Stimulated activated CD4-positive, alpha-beta T cell treated with anti-CD3 and anti-CD28 coated beads, Interleukin-4, amount 100 ng/mL, for 4 hours (primary cell): ENCODE measurements around the gene ADAMTS17.

Source experiments
- DNase-seq, 2 experiments: peaks; one replicate each; pipeline ENCODE4 v3.0.0-alpha.2; 2020

The ADAMTS17 gene

DNA sequence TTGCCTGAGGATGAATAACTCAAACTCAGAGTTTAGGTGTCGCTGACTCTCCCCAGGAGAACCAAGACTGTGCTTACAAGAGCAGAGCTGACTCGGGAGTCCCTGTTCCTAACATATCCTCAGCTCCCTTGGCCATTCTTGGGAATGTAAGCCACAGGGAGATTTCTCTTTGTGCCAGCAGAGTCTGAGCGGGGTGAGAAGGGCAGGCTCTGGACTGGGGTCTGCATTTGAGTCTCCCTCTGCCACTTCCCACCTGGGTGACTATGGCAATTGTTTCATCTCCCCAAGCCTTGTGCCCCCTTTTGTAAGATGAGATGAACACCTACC, 126.0 kb downstream of the ADAMTS17 start:
- DNase-seq: no peak

DNA sequence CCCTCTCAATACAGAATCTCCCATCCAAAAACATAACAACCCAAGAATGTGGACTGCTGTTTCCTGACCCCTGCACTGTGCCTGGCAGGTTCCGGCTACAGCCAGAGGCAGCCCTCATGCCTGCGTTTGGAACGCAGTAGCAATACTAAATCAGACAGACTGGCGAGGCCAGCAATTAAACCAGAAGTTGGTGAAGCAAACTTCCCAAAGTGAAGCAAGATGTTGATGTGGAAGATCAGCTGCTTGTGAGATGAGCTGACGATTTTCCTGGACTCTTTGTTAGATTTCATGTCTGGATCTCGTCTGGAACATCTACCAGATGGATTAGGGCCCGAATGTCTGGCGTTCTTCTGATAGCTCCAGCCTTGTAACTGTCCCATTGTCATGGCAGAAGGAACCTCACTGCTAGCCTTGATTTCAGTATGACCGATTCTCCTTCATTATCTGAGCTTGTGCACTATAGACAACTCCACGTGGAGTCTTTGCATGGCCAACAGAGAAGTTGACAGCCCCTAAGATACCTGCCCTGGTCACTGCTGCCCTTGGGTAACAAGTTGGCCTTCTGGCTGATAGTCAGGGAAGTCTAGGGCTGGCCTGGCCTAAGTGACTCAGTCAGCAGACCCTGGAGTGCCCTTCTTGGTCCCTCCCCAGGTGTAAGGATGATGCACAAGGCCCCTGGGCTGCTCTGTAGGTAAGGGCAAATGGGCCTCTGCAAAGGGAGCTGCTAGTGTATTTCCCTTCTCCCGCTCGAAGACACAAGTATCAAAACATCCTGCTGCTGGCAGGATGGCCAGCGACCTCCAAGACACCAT, 126.5 kb downstream of the ADAMTS17 start:
- no peak for DNase-seq

DNA sequence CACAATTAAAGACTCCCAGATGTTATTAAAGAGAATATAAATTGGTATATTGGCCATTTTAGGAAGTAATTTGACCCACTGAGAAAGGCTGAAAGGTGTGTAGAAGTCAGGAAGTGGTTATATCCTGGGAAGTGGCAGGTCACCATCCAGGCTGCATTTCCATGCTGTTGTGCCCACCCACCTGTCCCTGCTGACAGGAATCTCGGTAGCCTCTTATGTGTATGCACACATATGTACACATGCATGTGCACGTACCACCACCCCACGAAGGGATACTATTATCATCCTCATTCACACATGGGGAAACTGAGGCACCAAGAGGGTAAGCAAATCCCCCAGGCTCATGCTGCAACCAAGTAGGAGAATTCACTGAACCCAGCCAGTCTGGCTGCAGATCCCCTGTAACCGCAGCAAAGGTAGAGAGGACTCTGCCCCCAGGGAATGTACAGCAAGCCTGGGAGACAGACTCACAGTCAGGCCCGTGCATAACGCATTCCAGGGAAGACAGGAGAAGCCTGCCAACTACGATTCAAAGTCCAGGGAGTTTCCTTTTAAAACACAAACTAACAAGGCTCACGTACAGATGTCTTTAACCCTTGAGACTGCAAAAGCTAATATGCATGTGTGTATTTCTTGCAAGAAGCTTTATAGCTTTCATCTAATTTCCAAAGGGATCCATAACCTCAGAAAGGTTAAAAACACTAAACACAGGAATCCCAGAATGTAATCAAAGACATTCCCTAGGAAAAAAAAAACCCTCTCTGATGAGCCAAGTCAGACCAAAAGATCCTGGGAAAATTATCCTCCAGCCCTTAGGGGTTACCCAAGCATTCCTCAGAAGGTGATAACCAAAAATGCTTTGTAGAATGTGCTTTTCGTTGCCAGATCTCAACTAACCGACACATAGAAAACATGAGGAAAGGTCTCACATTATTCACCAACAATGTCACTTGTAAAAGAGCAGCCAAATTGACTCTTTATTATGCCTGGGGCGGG, 129.6 kb downstream of the ADAMTS17 start:
- DNase-seq: no peak

DNA sequence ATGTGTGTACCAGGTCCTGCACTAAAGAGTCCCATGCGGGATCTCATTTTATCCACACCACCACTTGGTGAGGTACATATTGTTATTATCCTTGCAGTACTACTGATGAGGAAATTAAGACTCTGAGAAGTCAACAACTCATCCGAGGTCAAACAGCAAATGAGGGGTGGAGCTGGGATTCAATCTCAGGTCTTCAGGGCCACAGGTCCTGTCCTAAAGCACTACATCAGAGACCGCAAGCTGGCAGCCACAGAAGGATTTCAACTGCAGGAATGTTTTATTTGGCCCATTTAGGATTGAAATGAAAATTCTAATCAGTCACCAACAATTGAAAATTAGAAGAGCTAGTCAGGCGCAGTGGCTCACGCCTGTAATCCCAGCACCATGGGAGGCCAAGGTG, 131.4 kb downstream of the ADAMTS17 start:
- no peak for DNase-seq

DNA sequence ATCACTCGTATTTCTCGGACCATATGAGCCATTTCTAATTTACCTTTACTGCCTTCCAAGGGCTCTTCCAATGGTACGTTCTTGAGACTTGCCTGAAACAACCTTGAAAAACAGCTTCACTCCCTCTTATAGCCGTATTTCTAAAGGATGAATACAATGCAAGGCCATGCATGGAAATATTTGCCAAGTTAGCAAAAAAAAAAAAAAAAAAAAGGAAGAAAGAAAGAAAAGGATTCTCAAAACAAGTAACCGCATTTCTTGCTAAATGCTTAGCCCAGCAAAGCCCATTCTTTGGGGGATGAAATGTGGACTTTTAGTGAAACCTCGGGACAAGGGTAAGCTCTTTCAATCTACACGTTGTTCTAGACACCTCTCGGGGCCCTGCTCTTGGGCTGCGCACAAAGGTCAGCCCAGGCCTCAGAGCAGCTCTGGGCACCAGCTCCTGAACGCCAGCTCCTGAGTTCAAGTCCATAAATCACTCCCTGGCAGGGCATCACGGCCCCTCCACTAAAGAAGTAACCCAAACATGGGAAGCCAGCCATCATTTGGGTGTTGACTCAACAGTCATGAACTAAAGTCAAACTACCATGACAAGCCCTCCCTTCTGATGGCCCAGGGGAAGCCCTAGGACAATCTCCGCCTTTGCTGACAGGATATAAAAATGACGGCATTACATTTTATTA, 132.7 kb downstream of the ADAMTS17 start:
- DNase-seq: no peak

DNA sequence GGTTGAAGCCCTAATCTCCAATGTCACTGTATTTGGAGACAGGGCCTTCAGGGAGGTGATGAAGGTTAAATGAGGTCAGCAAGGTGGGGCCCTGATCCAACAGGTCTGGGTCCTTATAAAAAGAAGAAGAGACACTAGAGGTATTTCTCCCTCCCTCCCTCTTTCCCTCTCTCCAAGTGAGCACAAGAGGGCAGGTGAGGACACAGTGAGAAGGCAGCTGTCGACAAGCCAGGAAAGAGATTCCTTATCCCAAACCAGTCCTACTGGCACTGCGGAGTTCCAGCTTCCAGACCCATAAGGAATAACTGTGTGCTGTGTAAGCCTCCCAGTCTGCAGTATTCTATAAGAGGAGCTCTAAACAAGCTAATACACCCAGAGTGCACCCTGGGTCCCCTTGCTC, 134.7 kb downstream of the ADAMTS17 start:
- no peak for DNase-seq

DNA sequence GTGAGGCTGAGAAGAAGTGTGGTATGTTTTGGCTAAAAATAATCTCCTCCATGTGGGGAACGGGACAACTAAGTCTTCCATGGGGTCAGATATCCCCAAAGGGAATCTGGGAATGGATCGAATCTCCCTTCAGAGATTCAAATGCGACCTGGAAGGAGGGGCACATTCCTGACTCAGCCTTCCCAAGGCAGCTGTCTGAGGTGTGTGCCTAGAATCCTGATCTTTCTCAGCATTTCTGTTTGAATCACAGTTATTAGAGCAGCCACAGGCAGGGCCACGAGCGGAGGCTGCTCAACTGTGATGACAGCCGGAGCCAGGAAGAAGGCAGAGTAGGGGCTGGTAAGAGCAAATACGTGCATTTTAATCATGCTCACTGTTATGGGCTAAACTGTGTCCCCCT, 135.1 kb downstream of the ADAMTS17 start:
- DNase-seq: no peak

DNA sequence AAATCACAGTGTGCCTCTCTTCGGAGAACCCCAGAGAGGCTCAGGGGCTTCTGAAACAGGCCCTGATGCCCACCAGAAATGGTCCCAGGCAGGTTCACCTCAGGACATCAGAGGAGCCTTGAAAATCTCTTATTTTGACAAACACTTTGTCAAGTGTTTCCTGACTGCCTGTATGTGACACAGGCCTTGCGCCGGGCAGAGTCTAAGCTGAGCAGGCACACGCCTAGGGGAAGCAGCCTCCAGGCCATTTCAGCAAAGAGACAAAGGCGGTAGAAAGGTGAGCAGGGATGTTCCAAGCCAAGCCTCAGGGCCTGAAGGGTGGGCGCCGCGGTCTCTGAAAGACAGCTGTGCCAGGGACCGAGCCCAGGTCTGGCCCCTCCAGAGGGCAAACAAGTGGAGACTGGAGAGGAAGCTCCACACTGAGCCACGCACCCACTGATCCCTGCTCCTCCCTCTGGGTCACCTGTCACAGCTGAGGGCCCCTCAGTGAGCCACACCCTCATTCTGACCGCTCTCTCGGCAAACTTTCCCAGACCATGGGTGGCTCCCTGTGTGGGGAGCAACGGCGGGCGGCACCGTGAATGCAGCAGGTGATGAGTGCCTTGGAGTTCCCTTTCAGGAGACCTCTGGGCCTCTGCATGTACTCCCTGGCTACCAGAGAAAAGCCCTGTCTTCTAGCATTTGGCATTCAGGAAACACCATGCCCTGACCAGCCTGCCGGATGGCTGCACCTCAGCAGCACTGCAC, 136.1 kb downstream of the ADAMTS17 start:
- DNase-seq: no peak

DNA sequence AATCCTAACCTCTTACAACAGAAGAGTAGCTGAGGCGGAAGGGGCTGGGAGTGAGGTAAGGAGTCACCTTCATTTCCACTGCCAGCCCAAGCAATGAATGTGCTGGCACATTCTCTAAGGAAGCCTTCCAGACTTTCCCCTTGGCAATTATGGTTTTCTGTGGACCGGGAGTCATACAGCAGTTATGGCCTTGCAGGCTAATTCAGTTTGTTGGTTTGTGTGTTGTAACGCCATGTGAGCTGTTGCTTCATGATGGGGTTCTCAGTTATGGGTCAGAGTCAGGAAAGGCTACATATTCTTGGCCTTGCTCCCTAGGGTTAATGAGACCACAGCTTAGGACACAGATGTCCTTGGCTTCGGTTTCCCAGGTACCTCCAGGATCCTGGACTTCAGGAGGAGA, 137.0 kb downstream of the ADAMTS17 start:
- DNase-seq: no peak

DNA sequence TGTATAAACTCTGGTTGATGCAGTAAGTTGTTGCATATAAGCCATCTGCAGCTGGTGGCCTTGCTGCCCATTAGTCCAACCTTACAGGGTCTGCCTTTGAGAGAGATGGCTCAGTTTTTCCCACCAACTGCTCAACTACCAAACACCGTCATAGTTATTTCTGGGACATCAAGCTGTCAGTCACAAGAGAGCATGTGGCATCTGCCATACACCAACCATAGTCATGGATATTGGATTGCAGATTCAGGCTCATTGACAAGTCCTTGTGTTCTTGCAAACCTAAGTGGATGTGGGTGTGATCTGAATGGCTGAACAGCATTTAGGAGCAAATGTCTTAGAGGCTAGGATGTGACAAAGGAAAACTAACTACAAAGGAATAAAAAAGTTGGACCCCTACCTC, 137.6 kb downstream of the ADAMTS17 start:
- DNase-seq: no peak

DNA sequence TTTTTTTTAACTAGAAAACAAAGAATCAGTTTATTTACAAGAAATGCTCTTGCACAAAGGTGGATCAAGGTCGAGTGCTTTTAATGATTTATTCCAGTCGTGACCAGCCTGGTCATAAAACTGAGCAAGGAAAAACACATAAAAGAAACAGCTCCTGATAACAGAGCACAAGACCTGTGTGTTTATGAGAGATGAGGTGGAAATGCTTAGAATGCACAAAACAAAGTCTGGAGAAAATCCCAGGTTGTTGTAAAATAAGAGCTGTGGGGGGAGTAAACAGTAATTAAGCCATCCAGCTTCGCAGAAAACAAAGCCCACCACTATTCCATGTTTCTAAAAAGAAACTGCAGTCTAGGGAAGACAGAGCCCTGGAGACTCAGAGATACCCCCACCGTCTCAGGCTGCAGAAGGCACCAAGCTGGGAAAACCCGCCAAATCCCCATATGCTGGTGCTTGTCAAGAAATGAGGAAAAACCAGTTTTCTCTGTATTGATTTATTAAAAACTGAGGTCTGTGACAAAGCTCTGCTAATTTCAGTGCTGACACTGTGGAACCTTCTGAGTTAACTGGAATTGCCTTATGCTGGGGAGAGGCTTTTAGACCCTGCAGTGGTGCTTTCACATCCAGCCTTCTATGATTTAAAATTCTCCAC, 139.3 kb downstream of the ADAMTS17 start:
- DNase-seq: no peak

DNA sequence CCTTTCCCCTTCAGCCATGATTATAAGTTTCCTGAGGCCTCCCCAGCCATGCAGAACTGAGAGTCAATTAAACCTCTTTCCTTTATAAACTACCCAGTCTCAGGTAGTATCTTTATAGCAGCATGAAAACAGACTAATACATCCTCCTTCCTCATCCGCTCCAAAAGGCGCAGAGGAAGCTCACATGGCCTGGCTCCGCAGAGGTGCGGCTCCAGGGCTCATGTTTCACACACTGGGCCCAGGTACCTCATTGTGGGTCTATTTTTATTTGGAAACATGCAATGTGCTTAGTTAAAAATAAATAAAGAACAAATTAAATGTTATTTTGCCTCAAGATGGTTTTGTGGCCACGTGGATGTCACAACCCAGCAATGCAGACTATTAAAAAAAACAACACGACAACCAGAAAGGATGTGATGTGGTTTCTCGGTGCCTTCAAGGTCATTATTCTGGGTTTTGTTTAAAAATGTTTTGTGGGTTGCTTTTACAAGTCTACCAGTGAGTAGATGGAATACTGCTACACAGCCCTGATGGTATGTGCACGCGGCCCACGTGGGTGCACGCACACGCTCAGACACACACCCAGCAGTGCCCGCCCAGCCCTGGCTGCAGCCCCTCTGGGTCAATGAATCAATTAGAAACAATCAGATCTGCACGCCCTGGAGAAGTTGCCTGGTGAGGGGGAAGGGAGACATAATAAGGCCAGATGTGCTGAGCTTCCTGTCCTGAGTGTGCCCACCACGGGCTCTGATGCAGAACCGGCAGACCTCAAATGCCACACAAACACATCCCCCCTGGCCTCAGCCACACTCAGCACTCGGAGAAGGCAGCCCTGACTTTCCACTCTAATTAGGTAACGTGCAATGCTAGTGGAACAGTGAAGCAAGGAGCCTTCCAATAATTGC, 140.1 kb downstream of the ADAMTS17 start:
- peak in 1 of 2 experiments; percentile 3 for DNase-seq

DNA sequence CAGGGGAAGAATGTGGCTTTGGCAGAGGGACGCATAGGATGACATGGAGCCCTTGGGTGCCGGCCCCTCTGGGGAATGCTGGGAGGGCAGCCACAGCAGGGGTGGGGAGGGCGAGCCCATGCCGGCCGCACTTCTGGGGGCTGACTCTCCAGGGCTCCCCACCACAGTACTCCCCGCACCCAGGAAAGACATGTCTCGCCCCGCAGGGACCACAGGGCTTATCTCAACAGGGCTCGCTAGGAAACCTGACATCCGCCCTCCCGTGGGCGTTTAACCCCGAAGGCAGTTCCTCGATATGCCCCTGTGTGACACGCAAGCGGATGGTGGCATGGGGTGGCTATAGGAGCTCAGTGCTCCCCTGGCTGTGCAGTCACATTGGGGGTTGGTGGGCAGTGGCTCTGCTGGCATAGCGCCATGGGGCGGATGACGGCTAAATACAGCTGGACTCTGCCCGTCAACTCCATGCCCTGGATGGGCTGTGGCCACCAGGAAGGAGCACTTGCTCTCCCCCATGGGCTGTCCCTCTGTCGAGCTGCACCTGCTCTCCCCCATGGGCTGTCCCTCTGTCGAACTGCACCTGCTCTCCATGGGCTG, 141.4 kb downstream of the ADAMTS17 start:
- no peak for DNase-seq

DNA sequence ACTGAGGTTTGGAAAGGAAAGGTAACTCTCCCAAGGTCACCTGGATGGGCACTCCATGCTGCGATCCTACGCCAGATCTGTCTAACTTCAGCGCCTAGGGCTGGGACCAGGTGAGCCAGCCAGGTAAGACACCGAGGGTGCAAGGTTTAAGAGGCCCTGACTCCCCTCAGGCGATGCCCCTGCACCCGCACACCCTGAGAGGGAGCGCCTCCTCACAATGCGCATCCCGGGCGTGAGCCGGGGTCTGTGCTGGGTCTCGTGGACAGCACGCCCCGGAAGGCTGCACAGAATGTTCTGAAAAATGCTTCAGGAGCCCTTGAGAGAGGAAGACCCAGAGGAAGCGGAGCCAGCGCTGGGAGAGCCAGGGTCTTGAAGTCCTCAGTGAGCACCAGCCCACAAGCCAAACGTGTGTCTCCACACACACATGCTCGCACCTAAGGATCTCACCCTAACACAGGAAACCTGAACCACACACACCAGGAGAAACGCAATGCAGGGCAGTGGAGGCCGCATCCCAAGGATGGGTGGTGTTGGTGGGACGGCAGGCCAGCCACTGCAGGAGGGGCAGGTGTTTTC, 142.0 kb downstream of the ADAMTS17 start:
- DNase-seq: no peak

DNA sequence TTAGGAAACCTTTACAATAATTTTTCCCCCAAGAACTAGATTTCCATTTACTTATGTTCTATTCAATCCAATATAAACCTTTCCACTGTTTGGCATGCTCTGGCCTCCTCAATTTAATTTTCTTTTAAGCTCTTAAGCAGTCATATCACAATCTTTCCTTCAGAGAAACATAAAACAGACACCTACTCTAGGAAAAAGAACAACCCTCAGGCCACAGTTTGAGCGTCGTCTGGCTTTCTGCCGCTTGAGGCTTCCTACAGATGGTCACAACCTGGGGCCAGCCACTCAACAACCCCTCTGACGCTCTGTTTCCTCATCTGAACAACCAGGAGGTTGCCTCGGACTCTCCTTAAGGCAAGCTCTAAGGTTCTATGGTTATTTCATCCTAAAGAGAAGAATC, 143.3 kb downstream of the ADAMTS17 start:
- no peak for DNase-seq

DNA sequence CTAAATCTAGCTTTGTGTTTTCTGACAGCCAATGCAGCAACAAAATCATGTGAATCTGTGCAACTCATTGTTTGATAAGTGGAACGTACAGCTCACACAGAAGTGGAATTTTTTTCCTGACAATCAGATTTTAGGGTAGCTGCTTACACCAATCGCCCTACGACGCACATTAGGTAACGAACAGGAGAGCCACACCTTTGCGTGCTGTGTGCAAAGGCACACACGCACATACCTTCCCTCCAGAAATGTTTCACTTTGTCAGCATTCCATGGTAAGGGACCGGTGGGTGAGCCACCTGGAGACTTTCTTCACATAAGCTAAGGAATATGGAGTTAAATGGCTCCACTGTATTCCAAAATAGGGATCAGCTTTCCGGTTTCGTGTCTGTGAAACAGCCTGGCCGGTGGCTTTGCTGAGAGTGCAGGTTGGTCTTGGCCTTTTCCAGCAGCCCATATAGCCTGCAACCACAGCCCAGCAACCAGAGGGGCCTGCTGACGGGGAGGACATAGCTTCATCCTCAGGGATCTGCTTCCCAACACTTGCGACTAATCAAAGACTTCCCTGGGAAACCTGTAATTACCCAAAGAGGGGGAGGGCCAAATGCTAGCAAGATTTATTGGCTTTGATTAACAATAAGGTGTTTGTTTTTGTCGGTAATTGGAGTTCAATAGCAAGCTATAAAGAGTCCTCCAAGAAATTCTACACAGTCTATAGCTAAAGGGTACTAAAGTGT, 145.3 kb downstream of the ADAMTS17 start:
- DNase-seq: no peak

DNA sequence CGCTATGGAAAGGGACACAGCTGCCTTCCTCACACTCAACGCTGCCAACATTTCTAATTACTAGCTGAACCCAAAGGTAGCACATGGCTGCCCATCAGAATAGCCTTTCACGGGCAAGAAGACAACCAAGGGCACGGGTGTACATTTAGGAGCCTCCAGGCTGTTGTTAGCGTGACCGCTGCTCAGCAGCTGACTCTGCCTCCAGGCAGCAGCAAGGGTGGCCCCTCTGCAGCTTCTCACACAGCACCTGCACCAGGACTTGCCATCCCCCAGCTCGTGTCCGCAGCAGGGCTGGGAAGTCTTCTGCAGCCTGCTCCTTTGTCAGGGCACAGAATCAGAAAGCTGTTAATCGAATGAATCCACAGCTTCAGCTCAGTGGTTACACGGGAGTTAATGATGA, 146.8 kb downstream of the ADAMTS17 start:
- no peak for DNase-seq

DNA sequence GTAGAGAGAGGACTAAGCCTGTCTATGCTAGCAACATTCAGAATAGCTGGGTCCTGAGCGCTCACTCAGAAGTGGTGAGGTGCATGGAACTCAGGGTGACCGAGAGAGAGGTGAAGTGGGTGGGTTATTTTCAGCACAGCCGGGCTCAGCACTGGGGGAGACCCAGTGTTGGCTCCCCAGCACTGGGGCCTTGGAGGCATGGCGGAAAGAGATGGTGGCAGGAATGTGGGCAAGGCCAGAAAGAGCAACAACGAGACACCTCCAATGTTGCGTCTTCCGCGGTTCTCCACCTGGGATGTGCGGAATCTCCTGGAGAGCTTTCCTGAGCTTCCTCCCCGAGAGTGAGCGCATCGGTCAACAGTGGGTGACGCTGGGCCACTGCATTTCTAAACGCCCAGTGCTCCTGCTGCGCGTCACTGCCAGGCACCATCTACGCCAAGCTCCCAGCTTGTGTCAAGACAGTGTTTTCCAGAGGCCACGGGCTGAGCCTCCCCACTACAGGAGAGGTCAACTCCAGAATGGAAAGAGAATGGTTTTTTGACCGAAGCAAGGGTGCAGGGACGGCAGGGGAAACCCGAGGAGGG, 148.4 kb downstream of the ADAMTS17 start:
- no peak for DNase-seq
